Spleen (tissue), 11 donors: ENCODE results near the gene KIAA1328. TPM values are rescaled to one million over a fixed set of nuclear protein-coding genes. Genes with fewer than 3 reads are reported as not detected.

Experiments
- DNase-seq: peaks from one replicate; pipeline ENCODE4 v3.0.0-alpha.2; 2020
- H3K27ac ChIP-seq, 8 donors: fragments of 200-600 bp; sonication (generic) in 7 of 8; 1 replicate in 4 of 8; 2 replicates in 4 of 8; pipeline versions ENCODE4 v1.5.0 to v1.8.0; 2016 to 2021; ENCODE audit warnings: inconsistent platforms in 4 of 8, mild to moderate bottlenecking in 4 of 8, moderate library complexity in 1 of 8
- H3K27me3 ChIP-seq, 7 donors: fragments of 200-600 bp; sonication (generic) in 6 of 7; replicated peaks in 1 of 7; 1 replicate in 4 of 7; 2 replicates in 3 of 7; pipeline versions ENCODE4 v1.5.0 to v1.8.0; 2016 to 2021; ENCODE audit warnings: inconsistent platforms in 3 of 7, mild to moderate bottlenecking in 1 of 7
- H3K36me3 ChIP-seq, 6 donors: fragments of 200-600 bp; sonication (generic) in 5 of 6; 1 replicate in 4 of 6; 2 replicates in 2 of 6; pipeline versions ENCODE4 v1.5.0 to v1.8.0; 2016 to 2021; ENCODE audit warnings: inconsistent platforms in 2 of 6
- H3K4me1 ChIP-seq, 6 donors: fragments of 200-600 bp; sonication (generic) in 5 of 6; 1 replicate in 3 of 6; 2 replicates in 3 of 6; pipeline versions ENCODE4 v1.5.0 to v1.8.0; 2016 to 2021; ENCODE audit warnings: inconsistent platforms in 3 of 6
- H3K4me3 ChIP-seq, 8 donors: fragments of 200-600 bp; sonication (generic) in 7 of 8; 1 replicate in 4 of 8; 2 replicates in 4 of 8; pipeline versions ENCODE4 v1.5.0 to v1.8.0; 2016 to 2021; ENCODE audit warnings: inconsistent platforms in 4 of 8, mild to moderate bottlenecking in 4 of 8, moderate library complexity in 2 of 8
- H3K9me3 ChIP-seq, 8 donors: fragments of 200-600 bp; sonication (generic) in 7 of 8; 1 replicate in 4 of 8; 2 replicates in 4 of 8; pipeline versions ENCODE4 v1.5.0 to v1.8.0; 2016 to 2021; ENCODE audit warnings: inconsistent platforms in 4 of 8
- CTCF ChIP-seq, 11 experiments: fragments of 200-600 bp in 7 of 11; fragments of 450-650 bp in 4 of 11; sonication (generic) in 4 of 11; IDR thresholded peaks in 8 of 11; conservative IDR thresholded peaks in 3 of 11; 1 replicate in 7 of 11; 2 replicates in 4 of 11; pipeline versions ENCODE4 v1.4.0 to v1.8.0; 2016 to 2021; ENCODE audit warnings: antibody characterized with exemption in 11 of 11, inconsistent platforms in 4 of 11, mild to moderate bottlenecking in 1 of 11
- POLR2A ChIP-seq, 3 donors: fragments of 450-650 bp; IDR thresholded peaks; one replicate each; pipeline ENCODE4 v1.5.1; 2017; ENCODE audit warnings: antibody characterized with exemption in 3 of 3, mild to moderate bottlenecking in 1 of 3
- POLR2AphosphoS5 ChIP-seq, 3 donors: sonication (generic); formaldehyde crosslinking; IDR thresholded peaks; one replicate each; pipeline ENCODE4 v1.5.1; 2017; ENCODE audit warnings: antibody characterized with exemption in 3 of 3
- WGBS, 5 donors: extraction: QIAGEN DNeasy Blood & Tissue Kit in 3 of 5; methylation state at CpG; one replicate each; pipeline versions ENCODE4 v1.1.5 to v1.1.7; 2013 to 2018; 5-methylcytosine and 5-hydroxymethylcytosine counted together
- intact Hi-C: fragments of 100-400 bp; cut with DNase I; formaldehyde crosslinking; loops from one replicate; pipeline ENCODE4 v1.15.0; 2023; ENCODE audit warnings: low total_unique reads
- polyA plus RNA-seq, 3 donors: library from polyadenylated mRNA; stranded (reverse); fragments of 200-250 nt; gene quantifications; one replicate each; pipeline ENCODE4 v1.2.1, GENCODE V29; 2013
- total RNA-seq, 7 donors: library from RNA; depleted of rRNA in 3 of 7; stranded (reverse); fragments of >200 nt in 3 of 7; fragmentation: NEBNext Ultra II Directional in 4 of 7; extraction: Animal tissue kit (Norgen Biotek cat#: 25700) in 4 of 7; gene quantifications; one replicate each; pipeline versions ENCODE4 v1.1.0 to v1.2.1, GENCODE V29; 2016 to 2021
- donor health status: healthy with polysubstance abuse.
- donor health status: DM: no; HTN: no; CAD: no; lungs with moderate emphysema.
- donor health status: DM: no; HTN: no; CAD: no.
- donor health status: Bipolar disorder and iron deficiency.
- donor health status: healthy.
- donor health status: DM: no; HTN: no; CAD: no.
- donor health status: DM: yes; HTN: yes; CAD: no.

Gene KIAA1328
- total and polyA plus RNA-seq, 10 donors = 1.9 to 27.1 (median 14.9) TPM

GRCh38 chr18:37249895-37250618 is 421.1 kb downstream of the KIAA1328 start:
- Histone ChIP-seq H3K27ac (no peak overlapping the region), H3K27me3 (peaks cover 0 to 76% (median 24%) of the 10 kb centered on the region in 7 donors), H3K36me3 (no peaks in the 10 kb centered on the region), H3K9me3 (no peaks in the 10 kb centered on the region), H3K4me1 (peaks cover 0 to 16% (median 10%) of the 10 kb centered on the region in 6 donors), H3K4me3 (no peak overlapping the region)
- WGBS, 5 donors = 62 to 92% (median 77%) methylated on average over 6 of the region's 6 CpGs
- TF ChIP-seq POLR2A (IDR thresholded peaks at IDR 0.05) (no peak), CTCF (IDR thresholded peaks at IDR 0.05 in 8 of 11, conservative IDR thresholded peaks at IDR 0.05 in 3 of 11) (no peak), POLR2AphosphoS5 (IDR thresholded peaks at IDR 0.05) (no peak)
- peak; percentile 55 for DNase-seq
- intact Hi-C loops = no loop called here

GRCh38 chr18:37251679-37252078 is 422.8 kb downstream of the KIAA1328 start:
- H3K27ac ChIP-seq = no peak overlapping the region
- intact Hi-C loops = no loop called here
- WGBS, 5 donors = 72 to 83% (median 75%) methylated on average over 3 of the region's 3 CpGs
- peak; percentile 47 for DNase-seq
- no peaks in the 10 kb centered on the region for H3K36me3 ChIP-seq
- H3K27me3 ChIP-seq = peaks cover 0 to 80% (median 33%) of the 10 kb centered on the region in 7 donors
- TF ChIP-seq CTCF (IDR thresholded peaks at IDR 0.05 in 8 of 11, conservative IDR thresholded peaks at IDR 0.05 in 3 of 11) (no peak), POLR2AphosphoS5 (IDR thresholded peaks at IDR 0.05) (no peak)
- H3K9me3 ChIP-seq = no peaks in the 10 kb centered on the region
- H3K4me3 ChIP-seq = no peak overlapping the region
- peaks cover 0 to 16% (median 10%) of the 10 kb centered on the region in 6 donors for H3K4me1 ChIP-seq

- no peaks in the 10 kb centered on the region for H3K36me3 ChIP-seq
- H3K4me1 ChIP-seq = peaks cover 0 to 16% (median 10%) of the 10 kb centered on the region in 6 donors
- no peaks in the 10 kb centered on the region for H3K9me3 ChIP-seq
- 71 to 83% (median 77%) methylated on average over 3 of the region's 3 CpGs for WGBS, 5 donors
- TF ChIP-seq POLR2AphosphoS5 (IDR thresholded peaks at IDR 0.05) (no peak), POLR2A (IDR thresholded peaks at IDR 0.05) (no peak)
- intact Hi-C loops = no loop called here
- H3K27me3 ChIP-seq = peaks cover 0 to 86% (median 33%) of the 10 kb centered on the region in 7 donors
- DNase-seq = no peak
- H3K4me3 ChIP-seq = no peak overlapping the region
- H3K27ac ChIP-seq = no peak overlapping the region
These were observed 423.4 kb downstream of the KIAA1328 start for GRCh38 chr18:37252342-37252741.

GRCh38 chr18:37252854-37253393 is 424.0 kb downstream of the KIAA1328 start:
- no peak for TF ChIP-seq POLR2A (IDR thresholded peaks at IDR 0.05)
- TF ChIP-seq POLR2AphosphoS5 (IDR thresholded peaks at IDR 0.05) = no peak
- no peak for TF ChIP-seq CTCF (IDR thresholded peaks at IDR 0.05 in 8 of 11, conservative IDR thresholded peaks at IDR 0.05 in 3 of 11)
- peaks cover 0 to 92% (median 33%) of the 10 kb centered on the region in 7 donors for H3K27me3 ChIP-seq
- H3K4me1 ChIP-seq = peaks cover 0 to 16% (median 10%) of the 10 kb centered on the region in 6 donors
- intact Hi-C loops = no loop called here
- H3K36me3 ChIP-seq = no peaks in the 10 kb centered on the region
- DNase-seq = peak; percentile 41
- WGBS, 5 donors = 59 to 78% (median 65%) methylated on average over 12 of the region's 12 CpGs
- no peak overlapping the region for H3K27ac ChIP-seq
- H3K4me3 ChIP-seq = peak overlapping the region in 2 of 8 donors; percentile 17 to 66
- no peaks in the 10 kb centered on the region for H3K9me3 ChIP-seq
